ACC112 (cell line): ENCODE data around the gene ACSL6.

Experiments
- H2AFZ ChIP-seq: fragments of 200-600 bp; sonication (generic); one replicate; pipeline ENCODE4 v1.6.0; 2017; ENCODE audit warnings: antibody characterized with exemption, low read length; ENCODE audit not compliant: unreplicated experiment
- H3K27ac ChIP-seq: fragments of 200-600 bp; sonication (generic); 2 replicates; pipeline ENCODE4 v1.5.1; 2014; ENCODE audit warnings: low read depth, mild to moderate bottlenecking, antibody characterized with exemption, low read length, moderate library complexity
- H3K27me3 ChIP-seq: fragments of 200-600 bp; sonication (generic); 2 replicates; pipeline ENCODE4 v1.6.1; 2014; ENCODE audit warnings: mild to moderate bottlenecking, antibody characterized with exemption, low read length, moderate library complexity, mixed read lengths; ENCODE audit not compliant: insufficient read depth
- H3K36me3 ChIP-seq: fragments of 200-600 bp; sonication (generic); 2 replicates; pipeline ENCODE4 v1.6.1; 2016; ENCODE audit warnings: mild to moderate bottlenecking, antibody characterized with exemption, low read length, moderate library complexity, mixed read lengths; ENCODE audit not compliant: insufficient read depth
- H3K4me1 ChIP-seq: fragments of 200-600 bp; sonication (generic); one replicate; pipeline ENCODE4 v1.6.1; 2016; ENCODE audit warnings: low read length, mixed read lengths; ENCODE audit not compliant: insufficient read depth, unreplicated experiment, control insufficient read depth
- H3K4me3 ChIP-seq: fragments of 200-600 bp; sonication (generic); 2 replicates; pipeline ENCODE4 v1.5.1; 2014; ENCODE audit warnings: mild to moderate bottlenecking, low read depth, low read length
- H3K79me2 ChIP-seq: fragments of 200-600 bp; sonication (generic); one replicate; pipeline ENCODE4 v1.6.0; 2016; ENCODE audit warnings: low read length; ENCODE audit not compliant: control insufficient read depth, unreplicated experiment, insufficient read depth

The ACSL6 gene

GRCh38 chr5:132037353-132037752 is 25.9 kb upstream of the ACSL6 start:
- H3K4me1 ChIP-seq = no peaks in the 10 kb centered on the region
- H3K27me3 ChIP-seq = peaks cover 90% of the 10 kb centered on the region
- H3K27ac ChIP-seq = no peak overlapping the region

GRCh38 chr5:132033122-132033521 is 21.7 kb upstream of the ACSL6 start:
- Histone ChIP-seq H3K4me3 (no peak overlapping the region), H3K27me3 (peaks cover 88% of the 10 kb centered on the region), H2AFZ (no peak overlapping the region), H3K4me1 (no peaks in the 10 kb centered on the region), H3K79me2 (no peaks in the 10 kb centered on the region), H3K36me3 (no peaks in the 10 kb centered on the region), H3K27ac (no peak overlapping the region)

More at GRCh38 chr5:132037353-132037752, 25.9 kb upstream of the ACSL6 start:
- Histone ChIP-seq H2AFZ (no peak overlapping the region), H3K36me3 (no peaks in the 10 kb centered on the region), H3K79me2 (no peaks in the 10 kb centered on the region), H3K4me3 (no peak overlapping the region)

GRCh38 chr5:132032196-132032595 is 20.7 kb upstream of the ACSL6 start:
- Histone ChIP-seq H3K27me3 (peaks cover 79% of the 10 kb centered on the region), H2AFZ (no peak overlapping the region), H3K36me3 (no peaks in the 10 kb centered on the region), H3K4me1 (no peaks in the 10 kb centered on the region), H3K27ac (no peak overlapping the region), H3K79me2 (no peaks in the 10 kb centered on the region), H3K4me3 (no peak overlapping the region)

GRCh38 chr5:132030610-132031009 is 19.2 kb upstream of the ACSL6 start:
- H3K4me3 ChIP-seq = no peak overlapping the region
- no peaks in the 10 kb centered on the region for H3K79me2 ChIP-seq
- no peak overlapping the region for H2AFZ ChIP-seq
- no peaks in the 10 kb centered on the region for H3K36me3 ChIP-seq
- no peaks in the 10 kb centered on the region for H3K4me1 ChIP-seq
- no peak overlapping the region for H3K27ac ChIP-seq
- H3K27me3 ChIP-seq = peaks cover 67% of the 10 kb centered on the region

GRCh38 chr5:132029609-132030330 is 18.3 kb upstream of the ACSL6 start:
- no peaks in the 10 kb centered on the region for H3K36me3 ChIP-seq
- H3K27ac ChIP-seq = no peak overlapping the region
- peaks cover 74% of the 10 kb centered on the region for H3K27me3 ChIP-seq
- no peaks in the 10 kb centered on the region for H3K79me2 ChIP-seq
- H3K4me1 ChIP-seq = no peaks in the 10 kb centered on the region
- no peak overlapping the region for H2AFZ ChIP-seq
- no peak overlapping the region for H3K4me3 ChIP-seq

- H3K79me2 ChIP-seq = no peaks in the 10 kb centered on the region
- H2AFZ ChIP-seq = no peak overlapping the region
- H3K27me3 ChIP-seq = peaks cover 59% of the 10 kb centered on the region
- H3K4me1 ChIP-seq = no peaks in the 10 kb centered on the region
- H3K36me3 ChIP-seq = no peaks in the 10 kb centered on the region
- H3K27ac ChIP-seq = no peak overlapping the region
- no peak overlapping the region for H3K4me3 ChIP-seq
Observed at GRCh38 chr5:132027027-132027426, 15.6 kb upstream of the ACSL6 start.

GRCh38 chr5:132026516-132027008 is 15.1 kb upstream of the ACSL6 start:
- H3K79me2 ChIP-seq = no peaks in the 10 kb centered on the region
- no peak overlapping the region for H2AFZ ChIP-seq
- H3K27ac ChIP-seq = no peak overlapping the region
- H3K4me1 ChIP-seq = no peaks in the 10 kb centered on the region
- H3K4me3 ChIP-seq = no peak overlapping the region
- no peaks in the 10 kb centered on the region for H3K36me3 ChIP-seq
- peaks cover 57% of the 10 kb centered on the region for H3K27me3 ChIP-seq

GRCh38 chr5:132025403-132025971 is 14.0 kb upstream of the ACSL6 start:
- H3K4me3 ChIP-seq = no peak overlapping the region
- no peak overlapping the region for H2AFZ ChIP-seq
- H3K4me1 ChIP-seq = no peaks in the 10 kb centered on the region
- H3K27ac ChIP-seq = no peak overlapping the region
- H3K36me3 ChIP-seq = no peaks in the 10 kb centered on the region
- H3K79me2 ChIP-seq = no peaks in the 10 kb centered on the region
- H3K27me3 ChIP-seq = peaks cover 51% of the 10 kb centered on the region

GRCh38 chr5:132024789-132025402 is 13.4 kb upstream of the ACSL6 start:
- Histone ChIP-seq H2AFZ (no peak overlapping the region), H3K27ac (no peak overlapping the region), H3K4me1 (no peaks in the 10 kb centered on the region), H3K79me2 (no peaks in the 10 kb centered on the region), H3K4me3 (no peak overlapping the region), H3K36me3 (no peaks in the 10 kb centered on the region), H3K27me3 (peaks cover 51% of the 10 kb centered on the region)

- peaks cover 54% of the 10 kb centered on the region for H3K27me3 ChIP-seq
- H3K4me3 ChIP-seq = no peak overlapping the region
- no peaks in the 10 kb centered on the region for H3K36me3 ChIP-seq
- no peak overlapping the region for H2AFZ ChIP-seq
- H3K79me2 ChIP-seq = no peaks in the 10 kb centered on the region
- no peaks in the 10 kb centered on the region for H3K4me1 ChIP-seq
- no peak overlapping the region for H3K27ac ChIP-seq
Observed at GRCh38 chr5:132024117-132024435, 12.6 kb upstream of the ACSL6 start.
